CD4-positive, alpha-beta T cell (primary cell): Measurements from ENCODE around the gene SIL1. TPM values are rescaled to one million over a fixed set of nuclear protein-coding genes. Genes with fewer than 3 reads are reported as not detected.

Experiments used
- ATAC-seq: fragments of 200-7000 bp; cut with Tn5 transposase; one replicate; pipeline ENCODE4 v1.10.0; 2022; ENCODE audit warnings: mild to moderate bottlenecking; ENCODE audit not compliant: poor library complexity
- CTCF ChIA-PET: fragments of 350-600 bp; sonication (Branson Sonifier 250); formaldehyde crosslinking; loops from one replicate; lab custom pipeline; 2021; ENCODE audit warnings: antibody characterized with exemption, inconsistent platforms; lab: Charles Lee
- POLR2A ChIA-PET: fragments of 350-600 bp; sonication (Branson Sonifier 250); formaldehyde crosslinking; loops from one replicate; lab custom pipeline; 2021; ENCODE audit warnings: antibody characterized with exemption, inconsistent platforms; lab: Charles Lee
- DNase-seq, 14 experiments: peaks; one replicate each; pipeline ENCODE4 v3.0.0-alpha.2; 2013 to 2020; ENCODE audit warnings: mixed read lengths in 2 of 14
- H3K27ac ChIP-seq, 2 donors: one replicate each; pipeline versions ENCODE4 v1.5.1 to v1.7.0; 2013; ENCODE audit warnings: low read length in 2 of 2, low read depth in 1 of 2, mild to moderate bottlenecking in 1 of 2
- H3K27me3 ChIP-seq, 2 experiments: 1 replicate in 1 of 2; 2 replicates in 1 of 2; pipeline versions ENCODE4 v1.6.1 to v1.7.0; 2013; ENCODE audit warnings: low read length in 2 of 2, control low read depth in 1 of 2, mild to moderate bottlenecking in 1 of 2, moderate library complexity in 1 of 2; ENCODE audit not compliant: insufficient read depth in 2 of 2, control insufficient read depth in 1 of 2
- H3K36me3 ChIP-seq: one replicate; pipeline ENCODE4 v1.6.1; 2013; ENCODE audit warnings: low read length, control low read depth; ENCODE audit not compliant: insufficient read depth
- H3K4me1 ChIP-seq: one replicate; pipeline ENCODE4 v1.6.1; 2013; ENCODE audit warnings: low read length, control low read depth; ENCODE audit not compliant: insufficient read depth
- H3K4me3 ChIP-seq: one replicate; pipeline ENCODE4 v1.5.1; 2013; ENCODE audit warnings: mild to moderate bottlenecking, low read length, moderate library complexity
- H3K9me3 ChIP-seq, 2 experiments: 1 replicate in 1 of 2; 2 replicates in 1 of 2; pipeline versions ENCODE4 v1.6.1 to v1.7.0; 2013; ENCODE audit warnings: low read length in 2 of 2, mild to moderate bottlenecking in 2 of 2, control low read depth in 1 of 2, moderate library complexity in 1 of 2; ENCODE audit not compliant: control insufficient read depth in 1 of 2, insufficient read depth in 1 of 2
- H3K27ac Mint-ChIP-seq: one replicate; pipeline ENCODE4 v1.8.0; 2020; ENCODE audit warnings: mixed read lengths
- H3K27me3 Mint-ChIP-seq: one replicate; pipeline ENCODE4 v1.8.0; 2021; ENCODE audit warnings: mixed read lengths
- H3K36me3 Mint-ChIP-seq: one replicate; pipeline ENCODE4 v1.8.0; 2021; ENCODE audit warnings: low read depth, mixed read lengths
- H3K4me1 Mint-ChIP-seq: one replicate; pipeline ENCODE4 v1.8.0; 2021; ENCODE audit warnings: low read depth, mixed read lengths
- H3K4me3 Mint-ChIP-seq: one replicate; pipeline ENCODE4 v1.8.0; 2020; ENCODE audit warnings: mild to moderate bottlenecking, mixed read lengths
- H3K9me3 Mint-ChIP-seq: one replicate; pipeline ENCODE4 v1.8.0; 2020; ENCODE audit warnings: mixed read lengths
- intact Hi-C, 2 experiments: fragments of 100-400 bp; cut with DNase I in 1 of 2; cut with micrococcal nuclease in 1 of 2; formaldehyde crosslinking; loops; one replicate each; pipeline versions ENCODE4 v1.15.1 to v1.9.0; 2023 to 2025; cut with DNase I, micrococcal nuclease
- total RNA-seq, 174 experiments: library from RNA in 2 of 174; stranded (reverse) in 2 of 174; gene quantifications; one replicate each; pipeline ENCODE4 v1.2.3 and lab custom pipeline; 2021 to 2026
- TF ChIP-seq, protein P1 (sequence below): fragments of 200-600 bp; IDR thresholded peaks from one replicate; pipeline ENCODE4 v1.8.0; 2022; ENCODE audit warnings: antibody characterized with exemption, mild to moderate bottlenecking

The SIL1 gene
- total RNA-seq, 2 experiments from 2014 or later = 5.6 to 9.2 TPM

DNA sequence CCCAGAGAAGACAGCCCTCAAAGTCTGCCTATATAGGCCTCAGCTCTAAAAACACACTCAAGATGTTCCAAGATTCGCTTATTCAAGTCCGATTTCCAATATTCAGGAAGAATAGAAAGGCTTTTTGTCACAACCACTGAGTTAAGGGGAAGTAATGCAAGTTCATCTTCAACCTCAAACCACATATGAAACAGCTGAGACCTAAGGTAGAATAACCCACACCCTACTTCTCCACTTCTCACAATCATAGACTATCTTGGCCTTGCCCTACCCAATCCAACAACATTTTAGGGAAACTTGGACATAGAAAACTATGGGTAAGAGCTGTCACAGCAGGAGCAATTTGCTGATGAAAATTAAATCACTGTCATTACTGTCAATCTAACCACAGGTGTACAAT, 171.0 kb downstream of the SIL1 start:
- POLR2A ChIA-PET = no interaction called here
- TF ChIP-seq, protein P1, sequence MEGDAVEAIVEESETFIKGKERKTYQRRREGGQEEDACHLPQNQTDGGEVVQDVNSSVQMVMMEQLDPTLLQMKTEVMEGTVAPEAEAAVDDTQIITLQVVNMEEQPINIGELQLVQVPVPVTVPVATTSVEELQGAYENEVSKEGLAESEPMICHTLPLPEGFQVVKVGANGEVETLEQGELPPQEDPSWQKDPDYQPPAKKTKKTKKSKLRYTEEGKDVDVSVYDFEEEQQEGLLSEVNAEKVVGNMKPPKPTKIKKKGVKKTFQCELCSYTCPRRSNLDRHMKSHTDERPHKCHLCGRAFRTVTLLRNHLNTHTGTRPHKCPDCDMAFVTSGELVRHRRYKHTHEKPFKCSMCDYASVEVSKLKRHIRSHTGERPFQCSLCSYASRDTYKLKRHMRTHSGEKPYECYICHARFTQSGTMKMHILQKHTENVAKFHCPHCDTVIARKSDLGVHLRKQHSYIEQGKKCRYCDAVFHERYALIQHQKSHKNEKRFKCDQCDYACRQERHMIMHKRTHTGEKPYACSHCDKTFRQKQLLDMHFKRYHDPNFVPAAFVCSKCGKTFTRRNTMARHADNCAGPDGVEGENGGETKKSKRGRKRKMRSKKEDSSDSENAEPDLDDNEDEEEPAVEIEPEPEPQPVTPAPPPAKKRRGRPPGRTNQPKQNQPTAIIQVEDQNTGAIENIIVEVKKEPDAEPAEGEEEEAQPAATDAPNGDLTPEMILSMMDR = no peak
- DNase-seq = no peak
- H3K4me1 Mint-ChIP-seq = no peaks in the 10 kb centered on the region
- peaks cover 8% of the 10 kb centered on the region for H3K36me3 Mint-ChIP-seq
- CTCF ChIA-PET = no interaction called here
- no peak overlapping the region for H3K27ac Mint-ChIP-seq
- peaks cover 3% of the 10 kb centered on the region for H3K36me3 ChIP-seq
- ATAC-seq = no peak
- H3K27me3 Mint-ChIP-seq = no peaks in the 10 kb centered on the region
- H3K4me1 ChIP-seq = no peaks in the 10 kb centered on the region
- H3K4me3 ChIP-seq = no peak overlapping the region
- no peak overlapping the region for H3K4me3 Mint-ChIP-seq
- no peak overlapping the region for H3K27ac ChIP-seq
- H3K9me3 ChIP-seq = no peaks in the 10 kb centered on the region
- no peaks in the 10 kb centered on the region for H3K9me3 Mint-ChIP-seq
- no peaks in the 10 kb centered on the region for H3K27me3 ChIP-seq
- intact Hi-C loops = no loop called here

GRCh38 chr5:139025651-139026050, 172.5 kb downstream of the SIL1 start:
- H3K9me3 Mint-ChIP-seq = no peaks in the 10 kb centered on the region
- CTCF ChIA-PET = no interaction called here

DNA sequence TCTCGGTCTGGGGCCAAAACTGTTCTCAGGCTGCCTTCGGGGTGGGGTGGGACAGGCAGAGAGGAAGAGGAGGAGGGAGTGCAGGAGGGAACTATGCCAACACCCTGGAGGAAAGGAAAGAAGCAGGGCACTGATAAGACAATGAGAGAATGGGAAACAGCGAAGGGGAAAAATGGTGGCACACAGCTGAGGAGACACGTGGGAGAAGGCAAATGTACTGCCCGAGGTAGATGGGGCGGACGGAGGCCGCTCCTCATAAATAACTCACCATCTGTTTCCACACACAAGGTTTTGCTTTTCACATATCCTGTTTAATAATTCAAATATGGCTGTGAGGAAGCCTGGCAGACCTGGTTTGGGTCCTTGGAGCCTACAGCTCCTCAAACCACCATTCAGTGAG, 174.9 kb downstream of the SIL1 start:
- H3K36me3 Mint-ChIP-seq = peaks cover 8% of the 10 kb centered on the region
- ChIA-PET CTCF (no interaction called here), POLR2A (no interaction called here)
- H3K27ac Mint-ChIP-seq = no peak overlapping the region
- intact Hi-C loops = no loop called here
- no peak overlapping the region for H3K27ac ChIP-seq
- H3K4me3 ChIP-seq = no peak overlapping the region
- TF ChIP-seq, protein P1 = no peak
- no peak overlapping the region for H3K4me3 Mint-ChIP-seq
- no peaks in the 10 kb centered on the region for H3K4me1 Mint-ChIP-seq
- no peaks in the 10 kb centered on the region for H3K27me3 Mint-ChIP-seq
- no peaks in the 10 kb centered on the region for H3K27me3 ChIP-seq
- no peak for DNase-seq
- no peaks in the 10 kb centered on the region for H3K4me1 ChIP-seq
- no peaks in the 10 kb centered on the region for H3K9me3 ChIP-seq
- peaks cover 17% of the 10 kb centered on the region for H3K36me3 ChIP-seq
- ATAC-seq = no peak
- H3K9me3 Mint-ChIP-seq = no peaks in the 10 kb centered on the region

More at GRCh38 chr5:139025651-139026050, 172.5 kb downstream of the SIL1 start:
- intact Hi-C loops = no loop called here
- H3K9me3 ChIP-seq = no peaks in the 10 kb centered on the region
- POLR2A ChIA-PET = no interaction called here
- peaks cover 11% of the 10 kb centered on the region for H3K36me3 ChIP-seq
- H3K4me1 ChIP-seq = no peaks in the 10 kb centered on the region
- no peak for DNase-seq
- no peaks in the 10 kb centered on the region for H3K27me3 Mint-ChIP-seq
- H3K4me3 ChIP-seq = no peak overlapping the region
- peaks cover 8% of the 10 kb centered on the region for H3K36me3 Mint-ChIP-seq
- no peaks in the 10 kb centered on the region for H3K27me3 ChIP-seq
- H3K4me1 Mint-ChIP-seq = no peaks in the 10 kb centered on the region
- H3K27ac ChIP-seq = no peak overlapping the region
- no peak overlapping the region for H3K27ac Mint-ChIP-seq
- ATAC-seq = no peak
- TF ChIP-seq, protein P1 = no peak
- H3K4me3 Mint-ChIP-seq = no peak overlapping the region
